Colon (tissue), 2 donors: ENCODE data around the gene FHL2.
"Not testable (repeated sequence)": the region's sequence is repeated elsewhere in the genome, so short reads cannot be mapped to it uniquely, and the experiment has no call there.

Experiments
- FAIRE-seq: peaks from 2 replicates; lab custom pipeline; 2012; peaks lifted over from hg19 to GRCh38; lab: Jason Lieb, UNC
- donor health status: control.
- donor health status: control.

Gene FHL2, protein sequence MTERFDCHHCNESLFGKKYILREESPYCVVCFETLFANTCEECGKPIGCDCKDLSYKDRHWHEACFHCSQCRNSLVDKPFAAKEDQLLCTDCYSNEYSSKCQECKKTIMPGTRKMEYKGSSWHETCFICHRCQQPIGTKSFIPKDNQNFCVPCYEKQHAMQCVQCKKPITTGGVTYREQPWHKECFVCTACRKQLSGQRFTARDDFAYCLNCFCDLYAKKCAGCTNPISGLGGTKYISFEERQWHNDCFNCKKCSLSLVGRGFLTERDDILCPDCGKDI

GRCh38 chr2:105398336-105399206 is at the start of gene FHL2:
FHL2 (minus strand) TSS chr2:105399051; CDS start chr2:105386516, 12,535 bp downstream.
- FAIRE-seq = no peak

GRCh38 chr2:105447476-105447875 is 48.6 kb upstream of the FHL2 start:
- FAIRE-seq = no peak

DNA sequence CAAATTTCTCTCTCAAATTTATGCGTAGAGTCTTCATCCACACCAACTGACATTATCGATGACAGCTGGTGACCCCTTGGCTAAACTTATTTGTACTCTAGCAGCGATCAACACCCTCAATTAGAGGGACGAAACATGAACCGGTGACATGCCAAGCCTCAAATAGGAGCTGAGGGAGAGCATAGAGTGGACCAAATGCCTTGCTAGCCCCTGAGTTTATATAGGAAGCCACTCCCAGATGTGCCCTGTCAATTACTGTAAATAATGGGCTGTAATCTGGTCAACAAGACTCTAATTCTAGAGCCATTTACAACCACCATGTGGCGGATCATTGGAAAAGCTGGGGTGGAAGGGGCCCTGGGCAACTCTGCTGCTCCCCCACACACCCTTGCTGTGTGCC is 47.6 kb upstream of the FHL2 start:
- FAIRE-seq = no peak

GRCh38 chr2:105445976-105446375 is 47.1 kb upstream of the FHL2 start:
- FAIRE-seq = no peak

- no peak for FAIRE-seq
These were observed 46.6 kb upstream of the FHL2 start for GRCh38 chr2:105445498-105445897.

DNA sequence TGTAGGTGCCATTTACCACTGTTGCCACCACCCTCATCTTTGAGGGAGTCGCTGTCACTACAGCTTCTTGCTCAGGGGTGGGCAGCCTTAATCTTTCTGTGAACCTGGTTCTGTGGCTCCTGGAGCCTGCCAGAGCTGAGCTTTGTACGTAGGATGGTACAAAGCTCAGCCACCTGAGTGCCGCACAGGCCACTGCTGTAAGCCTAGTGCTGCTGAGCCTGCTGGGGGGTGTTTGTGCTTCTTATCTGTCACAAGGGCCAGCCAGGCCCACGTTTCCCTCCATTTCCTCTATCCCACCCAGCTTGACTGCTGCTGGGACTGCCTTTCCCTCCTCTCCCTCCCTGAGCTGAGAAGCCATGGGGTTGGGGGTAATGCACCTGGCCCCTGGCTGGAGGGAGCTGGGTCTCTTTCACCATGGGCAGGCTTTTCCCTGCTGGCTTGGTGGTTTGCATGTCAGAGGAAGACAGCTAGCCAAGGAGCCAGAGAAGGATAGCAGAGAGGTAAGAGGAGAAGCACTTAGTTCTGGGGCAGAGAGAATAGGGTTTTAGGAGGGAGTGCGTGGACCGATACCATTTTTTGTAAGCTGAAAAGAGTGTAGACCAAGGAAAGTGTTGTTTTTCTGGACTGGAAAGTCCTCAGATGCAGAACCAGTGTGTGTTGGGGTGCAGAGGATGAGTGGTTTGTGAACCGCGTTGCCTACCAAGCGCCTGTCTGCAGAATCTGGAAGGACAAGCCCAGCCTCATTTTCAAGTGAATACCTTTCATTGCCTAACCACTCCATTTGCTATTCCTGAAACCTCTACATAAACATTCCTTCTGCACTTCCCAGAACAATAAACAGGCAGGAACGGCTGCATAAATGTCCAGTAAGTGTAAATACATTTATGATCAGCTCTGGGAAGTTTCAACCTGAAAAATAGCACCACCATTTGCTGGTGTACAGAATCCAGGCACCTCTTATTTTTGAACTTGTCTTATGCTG is 45.1 kb upstream of the FHL2 start:
- no peak for FAIRE-seq

DNA sequence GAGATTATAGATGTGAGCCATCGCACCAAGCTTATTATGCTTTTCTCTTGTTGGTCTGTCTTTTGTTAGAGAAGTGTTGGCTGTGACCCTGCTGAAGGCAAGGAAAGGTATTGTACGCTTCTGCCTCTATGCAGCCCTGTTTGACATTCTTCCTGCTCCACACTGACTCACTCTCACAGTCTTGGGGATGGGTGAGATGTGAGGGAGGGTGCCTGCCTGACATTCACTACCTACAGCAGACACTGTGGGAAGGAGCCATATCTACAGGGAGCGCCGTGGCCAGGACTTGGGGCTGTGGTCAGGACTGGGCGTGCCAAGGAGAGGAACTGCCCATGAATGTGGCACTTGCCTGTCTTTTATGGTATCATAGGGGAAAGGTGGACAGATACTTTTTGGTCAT is 43.9 kb upstream of the FHL2 start:
- FAIRE-seq = no peak

DNA sequence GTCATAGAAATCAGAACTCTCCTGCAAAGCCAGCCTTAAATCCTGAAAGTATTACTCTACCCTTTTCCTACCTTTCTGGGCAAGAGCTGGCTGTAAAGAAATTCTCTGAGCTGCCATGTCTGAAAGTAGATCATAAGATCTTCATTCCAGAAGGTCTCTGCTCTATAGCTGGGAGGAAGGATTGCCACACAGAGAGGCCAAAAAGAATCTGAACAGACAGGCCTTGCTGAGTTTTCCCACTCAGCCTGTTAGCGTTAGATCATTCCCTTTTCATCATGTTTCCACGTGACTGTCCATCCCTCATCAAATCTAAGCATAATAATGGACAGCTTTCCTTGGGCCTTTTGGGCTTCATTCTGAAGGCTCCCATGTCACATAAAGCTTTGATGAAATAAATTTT is 43.2 kb upstream of the FHL2 start:
- no peak for FAIRE-seq

- no peak for FAIRE-seq
These were observed 40.3 kb upstream of the FHL2 start for GRCh38 chr2:105439141-105439540.

GRCh38 chr2:105438104-105438929 is 39.5 kb upstream of the FHL2 start:
- FAIRE-seq = no peak

GRCh38 chr2:105437708-105438103 is 38.9 kb upstream of the FHL2 start:
- no peak for FAIRE-seq

- FAIRE-seq = no peak
These were observed 33.9 kb upstream of the FHL2 start for GRCh38 chr2:105432749-105433148.

DNA sequence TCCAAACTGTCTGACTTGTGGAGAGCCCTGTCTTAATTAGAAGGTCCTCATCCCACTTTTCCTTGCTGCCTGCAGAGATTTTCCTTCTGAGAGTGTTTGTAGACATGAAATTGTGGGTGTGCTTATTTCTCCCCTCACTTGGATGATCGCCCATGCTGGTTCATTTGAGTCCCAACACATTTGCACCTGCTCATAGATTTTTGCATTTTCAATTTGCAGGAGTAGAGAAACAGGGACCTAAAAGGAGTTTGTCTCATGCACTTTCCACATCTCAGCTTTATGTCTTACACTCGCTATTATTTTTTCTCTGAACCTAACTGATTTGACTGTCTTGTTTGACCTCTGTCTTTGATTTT is 33.2 kb upstream of the FHL2 start:
- FAIRE-seq = no peak

DNA sequence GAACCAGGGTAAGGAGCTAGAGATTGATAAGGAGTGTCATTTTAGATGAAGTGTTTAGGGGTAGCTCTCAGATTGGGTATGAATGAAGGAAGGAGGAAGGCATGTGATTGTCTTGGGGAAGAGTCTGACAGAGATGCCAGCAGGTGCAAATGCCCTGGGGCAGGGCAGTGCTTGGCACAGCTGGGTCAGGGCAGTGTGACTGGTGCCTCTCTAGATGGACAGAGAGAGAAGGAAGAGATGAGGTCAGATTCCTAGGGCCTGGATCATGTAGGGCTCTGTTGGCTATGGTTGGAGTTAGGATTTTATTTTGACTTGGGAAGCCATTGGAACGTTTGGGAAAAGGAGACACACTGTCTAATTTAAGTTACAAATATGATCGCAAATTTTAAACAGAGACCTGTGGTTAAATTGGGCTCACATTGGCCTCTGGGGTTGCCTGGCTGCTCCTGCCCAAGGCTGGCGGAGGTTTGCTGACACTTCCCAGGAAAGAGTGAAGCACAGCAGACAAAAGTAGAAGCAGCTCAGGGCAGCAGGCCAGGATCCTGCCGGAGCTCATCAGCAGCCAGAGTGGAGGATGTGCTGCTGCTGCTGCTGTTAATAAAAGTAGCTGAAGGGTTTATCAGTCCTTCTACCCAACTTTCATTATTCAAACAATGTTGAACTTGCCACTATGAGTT is 32.7 kb upstream of the FHL2 start:
- FAIRE-seq = no peak

DNA sequence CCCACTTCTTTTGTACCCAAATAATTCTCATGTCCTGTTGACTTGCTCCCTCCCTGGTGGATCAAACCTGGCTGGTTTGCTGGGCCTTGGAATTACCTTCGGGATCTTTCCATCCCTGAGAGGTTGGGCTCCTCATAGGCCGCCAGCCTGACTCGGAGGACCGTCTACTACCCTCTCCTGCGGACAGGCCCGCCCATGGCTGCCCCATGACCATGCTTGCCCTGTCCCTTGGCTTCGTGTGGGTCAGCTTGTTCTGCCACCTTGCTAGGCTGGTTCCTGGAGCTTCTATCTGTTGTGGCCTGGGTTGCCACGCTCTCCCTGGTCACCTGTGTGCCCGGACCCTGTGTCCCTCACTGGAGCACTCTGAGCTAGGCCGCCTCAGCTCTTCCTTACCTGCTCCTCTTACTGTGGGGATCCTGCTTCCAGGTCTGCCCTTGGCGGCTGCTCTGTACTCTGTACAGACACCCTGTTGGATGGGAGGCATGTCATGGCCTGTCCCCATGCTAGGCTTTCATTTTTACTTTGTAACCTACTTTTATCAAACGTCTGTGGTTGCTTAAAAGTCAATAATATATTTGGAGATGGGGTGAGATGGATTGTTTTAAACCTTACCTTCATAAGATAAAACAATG is 29.7 kb upstream of the FHL2 start:
- no peak for FAIRE-seq

DNA sequence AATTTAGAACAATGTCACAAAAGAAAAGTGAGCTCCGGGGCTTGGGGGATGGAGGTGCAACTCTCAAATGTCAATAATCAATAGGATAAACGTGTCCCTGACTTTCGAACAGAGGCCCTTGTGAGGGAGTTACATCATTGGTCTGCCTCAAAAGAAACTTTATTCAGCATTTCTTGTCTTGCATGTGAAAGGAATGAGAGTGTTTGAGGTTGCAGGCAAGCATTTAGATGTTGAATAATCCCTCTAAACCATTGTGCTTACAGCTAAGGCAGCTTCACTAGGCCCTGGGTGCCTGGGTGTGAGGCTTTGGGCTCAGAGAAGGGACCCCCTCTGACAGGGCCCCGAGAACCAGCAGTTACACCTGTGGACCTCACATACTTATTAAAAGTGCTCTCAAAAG is 28.6 kb upstream of the FHL2 start:
- FAIRE-seq = no peak

DNA sequence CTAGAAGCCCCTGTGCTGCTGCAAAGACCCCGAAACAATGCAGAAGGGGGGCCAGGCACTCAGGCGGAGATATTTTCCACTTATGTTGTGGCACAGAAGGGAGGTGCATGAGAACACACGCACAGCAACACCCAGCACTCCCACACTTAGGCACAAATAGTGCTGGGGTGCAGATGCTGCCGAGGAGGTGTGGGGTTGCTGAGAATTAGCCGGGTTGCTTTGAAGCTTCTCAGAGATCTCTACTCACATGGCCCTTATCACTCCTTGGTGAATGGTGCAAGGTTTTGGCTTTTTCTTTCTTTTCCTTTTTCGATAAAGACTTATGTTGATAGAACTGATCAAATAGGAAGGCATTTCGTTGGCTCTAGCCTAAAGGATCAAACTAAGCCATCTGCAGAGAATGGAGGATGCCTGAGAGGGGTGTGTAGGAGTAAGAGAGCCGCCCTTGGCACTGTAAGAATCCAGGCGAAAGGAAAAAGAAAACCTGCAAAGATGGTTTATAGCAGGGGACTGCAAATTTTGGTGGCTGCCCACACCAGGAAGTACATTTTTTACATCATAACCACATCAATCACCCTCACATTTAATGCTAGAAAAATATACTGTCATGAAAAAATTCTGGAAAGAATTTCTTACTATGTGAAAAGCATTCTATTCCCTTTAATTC is 27.9 kb upstream of the FHL2 start:
- FAIRE-seq = no peak

DNA sequence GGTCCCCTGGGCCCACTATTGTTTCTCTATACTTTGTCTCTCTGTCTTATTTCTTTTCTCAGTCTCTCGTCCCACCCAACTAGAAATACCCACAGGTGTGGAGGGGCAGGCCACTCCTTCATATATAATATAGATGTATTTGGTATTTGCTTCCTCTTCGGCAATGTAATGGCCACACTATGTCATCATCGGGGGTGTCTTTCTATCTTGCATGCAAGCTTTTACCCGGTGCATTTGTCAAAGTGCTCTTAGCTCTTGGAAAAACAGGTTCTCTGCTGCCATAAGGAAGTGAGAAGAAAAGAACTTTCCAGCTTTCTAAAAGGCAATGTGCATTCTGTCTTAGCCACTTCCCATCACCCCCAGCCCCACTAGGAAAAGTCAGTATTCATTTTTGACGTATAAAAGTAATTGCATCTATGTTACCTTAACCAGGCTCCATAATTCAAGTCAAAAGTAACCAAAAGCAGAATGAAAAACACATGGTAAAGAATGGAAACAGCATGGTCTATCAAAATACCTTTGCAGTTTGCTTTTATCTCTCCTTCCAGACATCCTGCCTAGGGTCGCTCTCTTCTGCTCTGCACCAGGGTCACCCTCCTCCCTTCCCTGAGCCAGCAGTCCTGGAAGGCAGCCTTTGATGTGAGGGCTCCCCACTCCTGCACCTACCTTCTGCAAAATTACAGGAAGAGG is 27.2 kb upstream of the FHL2 start:
- no peak for FAIRE-seq

- not testable (repeated sequence) for FAIRE-seq
These were observed 26.0 kb upstream of the FHL2 start for GRCh38 chr2:105424836-105425235.
